ENCODE measurements around the gene DLGAP1. TPM values are rescaled to one million over a fixed set of nuclear protein-coding genes. Genes with fewer than 3 reads are reported as not detected.

Gene DLGAP1
- total RNA-seq, 1 donor from 2014 or later = 2.0 TPM

DNA sequence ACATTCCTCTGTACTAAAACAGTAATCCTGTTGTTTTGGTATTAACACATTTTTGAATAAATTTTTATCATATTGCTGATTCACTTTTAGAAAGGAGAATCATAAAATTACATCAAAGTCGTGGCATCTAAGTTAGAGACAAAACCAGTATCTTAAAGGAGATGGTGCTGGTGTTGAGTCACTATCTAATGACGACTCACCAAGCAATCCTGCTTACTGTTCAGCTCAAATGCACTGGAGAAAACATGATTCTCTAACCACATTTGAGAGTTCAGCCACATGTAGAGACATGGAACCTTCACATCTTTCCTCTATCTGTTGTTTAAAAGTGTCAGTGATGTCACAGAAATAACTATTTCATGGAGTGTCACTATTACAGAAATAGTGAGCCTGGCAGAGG lies 531.4 kb downstream of the DLGAP1 start:
- H3K9me3 ChIP-seq = no peaks in the 10 kb centered on the region
- H3K4me1 ChIP-seq = no peaks in the 10 kb centered on the region
- no peaks in the 10 kb centered on the region for H3K27me3 ChIP-seq
- TF ChIP-seq, protein P1, sequence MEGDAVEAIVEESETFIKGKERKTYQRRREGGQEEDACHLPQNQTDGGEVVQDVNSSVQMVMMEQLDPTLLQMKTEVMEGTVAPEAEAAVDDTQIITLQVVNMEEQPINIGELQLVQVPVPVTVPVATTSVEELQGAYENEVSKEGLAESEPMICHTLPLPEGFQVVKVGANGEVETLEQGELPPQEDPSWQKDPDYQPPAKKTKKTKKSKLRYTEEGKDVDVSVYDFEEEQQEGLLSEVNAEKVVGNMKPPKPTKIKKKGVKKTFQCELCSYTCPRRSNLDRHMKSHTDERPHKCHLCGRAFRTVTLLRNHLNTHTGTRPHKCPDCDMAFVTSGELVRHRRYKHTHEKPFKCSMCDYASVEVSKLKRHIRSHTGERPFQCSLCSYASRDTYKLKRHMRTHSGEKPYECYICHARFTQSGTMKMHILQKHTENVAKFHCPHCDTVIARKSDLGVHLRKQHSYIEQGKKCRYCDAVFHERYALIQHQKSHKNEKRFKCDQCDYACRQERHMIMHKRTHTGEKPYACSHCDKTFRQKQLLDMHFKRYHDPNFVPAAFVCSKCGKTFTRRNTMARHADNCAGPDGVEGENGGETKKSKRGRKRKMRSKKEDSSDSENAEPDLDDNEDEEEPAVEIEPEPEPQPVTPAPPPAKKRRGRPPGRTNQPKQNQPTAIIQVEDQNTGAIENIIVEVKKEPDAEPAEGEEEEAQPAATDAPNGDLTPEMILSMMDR (IDR thresholded peaks at IDR 0.05) = no peak
- intact Hi-C loops (cut with DNase I) = no loop called here
- no peak overlapping the region for H3K27ac ChIP-seq
- no peak overlapping the region for H3K4me3 ChIP-seq
- no peaks in the 10 kb centered on the region for H3K36me3 ChIP-seq
- DNase-seq (ENCODE audit: low spot score in 2 of 2) = no peak

DNA sequence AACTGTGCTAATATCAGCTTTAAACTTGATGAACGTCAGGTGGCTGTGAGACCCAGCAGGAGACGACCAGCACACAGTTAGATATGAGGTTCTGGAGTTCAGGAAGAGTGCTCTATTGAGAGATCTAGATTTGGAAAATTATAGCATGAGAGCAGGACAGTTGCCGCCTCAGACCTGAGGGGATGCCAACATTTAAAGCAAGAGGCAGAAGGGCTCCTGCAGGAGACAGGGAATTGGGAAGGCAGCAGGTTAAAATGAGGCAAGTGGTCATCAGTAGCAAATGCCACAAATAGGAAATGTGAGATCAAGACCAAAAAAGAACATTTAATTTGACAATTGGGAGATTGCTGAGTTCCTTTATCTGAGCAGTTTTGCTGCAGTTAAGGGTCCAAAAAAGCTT lies 533.3 kb downstream of the DLGAP1 start:
- Histone ChIP-seq H3K36me3 (no peaks in the 10 kb centered on the region), H3K4me3 (no peak overlapping the region), H3K4me1 (no peaks in the 10 kb centered on the region), H3K27ac (no peak overlapping the region), H3K9me3 (no peaks in the 10 kb centered on the region), H3K27me3 (no peaks in the 10 kb centered on the region)
- TF ChIP-seq, protein P1 (IDR thresholded peaks at IDR 0.05) = no peak
- intact Hi-C loops (cut with DNase I) = no loop called here
- no peak for DNase-seq (ENCODE audit: low spot score in 2 of 2)

DNA sequence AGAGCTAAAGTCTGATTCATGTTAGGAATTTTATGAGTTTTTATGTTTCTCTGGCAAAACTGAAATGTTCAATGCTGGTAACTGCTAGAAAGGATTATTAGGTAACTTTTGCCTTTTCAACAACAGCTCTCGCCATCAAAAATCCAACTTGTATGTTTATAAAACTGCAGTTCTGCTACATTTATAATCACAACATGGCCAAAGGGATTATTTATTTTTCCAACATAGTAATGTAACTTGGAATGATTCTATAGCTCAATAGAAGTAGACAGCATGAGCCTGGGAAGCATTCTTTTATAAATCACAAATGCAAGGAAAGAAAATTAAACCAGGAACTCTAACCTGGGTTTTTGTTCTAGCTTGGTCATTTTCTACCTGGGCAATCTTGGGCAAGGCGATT lies 534.3 kb downstream of the DLGAP1 start:
- Histone ChIP-seq H3K4me3 (no peak overlapping the region), H3K9me3 (no peaks in the 10 kb centered on the region), H3K4me1 (no peaks in the 10 kb centered on the region), H3K27ac (no peak overlapping the region), H3K27me3 (no peaks in the 10 kb centered on the region), H3K36me3 (no peaks in the 10 kb centered on the region)
- DNase-seq (ENCODE audit: low spot score in 2 of 2) = no peak
- TF ChIP-seq, protein P1 (IDR thresholded peaks at IDR 0.05) = no peak
- intact Hi-C loops (cut with DNase I) = no loop called here

DNA sequence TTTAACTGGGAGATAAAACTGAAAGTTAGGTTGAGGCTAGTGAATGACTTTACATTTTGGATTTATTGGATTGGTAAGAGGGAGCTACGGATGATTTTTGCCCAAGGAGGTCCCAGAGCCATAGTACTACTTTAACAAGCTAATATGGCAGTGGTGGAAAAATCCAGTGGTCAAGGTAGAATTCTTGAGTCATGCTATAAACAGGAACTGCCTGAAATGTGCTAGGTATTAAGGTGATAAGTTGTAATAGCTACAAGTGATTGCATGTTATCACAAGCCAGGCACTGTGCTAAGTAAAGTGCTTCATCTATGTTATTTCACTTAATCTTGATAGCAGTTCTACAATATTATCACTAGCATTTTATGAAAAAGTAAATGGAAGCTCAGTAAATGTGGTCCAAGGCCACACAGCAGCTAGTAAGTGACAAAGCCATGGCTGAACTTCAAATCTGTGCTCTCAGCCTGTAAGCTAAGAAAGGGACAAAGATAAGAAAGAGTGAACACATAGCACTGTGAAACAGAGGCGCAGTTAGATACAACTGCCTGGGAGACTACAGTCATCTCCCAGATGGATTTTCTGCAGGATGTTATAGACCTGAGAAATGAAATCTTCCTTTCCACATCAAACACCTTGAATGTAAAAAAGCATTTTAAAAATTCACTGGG lies 535.6 kb downstream of the DLGAP1 start:
- no peak for DNase-seq (ENCODE audit: low spot score in 2 of 2)
- TF ChIP-seq, protein P1 (IDR thresholded peaks at IDR 0.05) = no peak
- intact Hi-C loops (cut with DNase I) = loop anchor here (10.0 kb wide), 1 partner anchor 315 kb away; no protein-coding TSS in a partner anchor
- H3K9me3 ChIP-seq = no peaks in the 10 kb centered on the region
- H3K27me3 ChIP-seq = no peaks in the 10 kb centered on the region
- no peaks in the 10 kb centered on the region for H3K4me1 ChIP-seq
- no peak overlapping the region for H3K4me3 ChIP-seq
- no peaks in the 10 kb centered on the region for H3K36me3 ChIP-seq
- H3K27ac ChIP-seq = no peak overlapping the region

DNA sequence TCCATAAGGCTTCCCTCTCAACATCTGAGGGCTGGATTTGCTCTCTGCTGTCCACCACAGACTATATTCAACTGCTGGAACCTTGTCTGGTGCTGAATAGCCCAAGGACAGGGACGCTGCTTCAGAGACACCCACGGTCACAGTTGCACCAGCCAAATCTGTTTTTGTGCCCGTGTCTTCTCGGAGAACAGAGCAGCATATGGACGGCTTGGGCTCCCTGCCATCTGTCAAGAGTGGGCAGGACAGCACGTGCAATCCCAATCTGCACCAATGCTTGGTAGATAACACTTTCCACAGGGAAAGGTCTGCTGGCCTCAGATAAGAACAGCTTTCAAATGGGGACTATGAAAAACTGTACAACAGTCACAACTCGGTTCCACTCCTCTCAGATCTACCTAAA lies 539.0 kb downstream of the DLGAP1 start:
- Histone ChIP-seq H3K27me3 (no peaks in the 10 kb centered on the region), H3K4me1 (peaks cover 0 to 14% of the 10 kb centered on the region in 2 donors), H3K27ac (no peak overlapping the region), H3K36me3 (no peaks in the 10 kb centered on the region), H3K4me3 (no peak overlapping the region), H3K9me3 (no peaks in the 10 kb centered on the region)
- no peak for DNase-seq (ENCODE audit: low spot score in 2 of 2)
- intact Hi-C loops (cut with DNase I) = loop anchor here (10.0 kb wide), 1 partner anchor 311 kb away; no protein-coding TSS in a partner anchor
- TF ChIP-seq, protein P1 (IDR thresholded peaks at IDR 0.05) = no peak

All from ascending aorta (tissue), 2 donors.